ENCODE data around the gene HOXC13.

GRCh38 chr12:53980104-53980801 is 41.6 kb downstream of the HOXC13 start:
- TF ChIP-seq CTCF (conservative IDR thresholded peaks at IDR 0.05; ENCODE audit: low read length) (no peak), EZH2phosphoT487 (IDR thresholded peaks at IDR 0.05; ENCODE audit: borderline replicate concordance, low read depth, low read length) (no peak)
